K562 (cell line): ENCODE results near the gene ZBTB33. TPM values are rescaled to one million over a fixed set of nuclear protein-coding genes. Genes with fewer than 3 reads are reported as not detected.

Source experiments
- ATF3 ChIP-seq, 2 experiments: fragments of 450-650 bp in 1 of 2; sonication (generic) in 1 of 2; formaldehyde crosslinking in 1 of 2; IDR thresholded peaks in 1 of 2; conservative IDR thresholded peaks in 1 of 2; 2 replicates each; pipeline versions ENCODE4 v1.6.1 to v1.8.1; 2016 to 2023; ENCODE audit warnings: mild to moderate bottlenecking in 2 of 2, moderate library complexity in 2 of 2, inconsistent platforms in 1 of 2, missing genetic modification reagents in 1 of 2
- CTCFL ChIP-seq: IDR thresholded peaks from 2 replicates; pipeline ENCODE4 v1.6.1; 2011; ENCODE audit warnings: borderline replicate concordance, low read depth, mild to moderate bottlenecking, moderate library complexity, low read length; ENCODE audit not compliant: insufficient read depth, poor library complexity, severe bottlenecking
- DIDO1 ChIP-seq: fragments of 450-650 bp; IDR thresholded peaks from 2 replicates; pipeline ENCODE4 v1.6.1; 2016; ENCODE audit warnings: low read depth, missing biosample characterization, missing genetic modification characterization
- GABPA ChIP-seq: fragments of 200-800 bp; sonication (Bioruptor generic); conservative IDR thresholded peaks from 2 replicates; pipeline ENCODE4 v1.6.1; 2016; ENCODE audit warnings: low read depth, missing genetic modification characterization, missing compliant biosample characterization
- HNRNPL ChIP-seq: fragments of 200-400 bp; formaldehyde crosslinking; IDR thresholded peaks from 2 replicates; pipeline ENCODE4 v1.6.1; 2017; ENCODE audit warnings: low read depth, mild to moderate bottlenecking, low read length
- KLF10 ChIP-seq: fragments of 250-450 bp; sonication (Bioruptor Pico); IDR thresholded peaks from 2 replicates; pipeline ENCODE4 v1.6.1; 2021; ENCODE audit warnings: matching md5 sums
- MTA1 ChIP-seq: fragments of 450-650 bp; IDR thresholded peaks from 2 replicates; pipeline ENCODE4 v1.6.1; 2017; ENCODE audit warnings: borderline replicate concordance
- MXI1 ChIP-seq: IDR thresholded peaks from 2 replicates; pipeline ENCODE4 v1.6.1; 2011; ENCODE audit warnings: low read depth, mild to moderate bottlenecking, improper control_type of control experiment, low read length
- NCOA1 ChIP-seq: fragments of 450-650 bp; IDR thresholded peaks from 2 replicates; pipeline ENCODE4 v1.6.1; 2016; ENCODE audit warnings: low read depth
- PPARD ChIP-seq: fragments of 250-450 bp; sonication (Bioruptor Pico); IDR thresholded peaks from 2 replicates; pipeline ENCODE4 v1.8.0; 2022; ENCODE audit warnings: inconsistent platforms, mild to moderate bottlenecking, moderate library complexity
- SMARCC2 ChIP-seq: fragments of 450-650 bp; IDR thresholded peaks from 2 replicates; pipeline ENCODE4 v1.6.1; 2017; ENCODE audit warnings: antibody characterized with exemption, moderate library complexity, mild to moderate bottlenecking, low read depth
- SMC3 ChIP-seq: conservative IDR thresholded peaks from 2 replicates; pipeline ENCODE4 v1.6.1; 2011; ENCODE audit warnings: low read depth, low read length, improper control_type of control experiment; ENCODE audit not compliant: insufficient read depth
- TAF7 ChIP-seq: fragments of 450-650 bp; IDR thresholded peaks from 2 replicates; pipeline ENCODE4 v1.6.1; 2016; ENCODE audit warnings: missing genetic modification characterization, missing compliant biosample characterization
- THRA ChIP-seq: fragments of 450-650 bp; IDR thresholded peaks from 2 replicates; pipeline ENCODE4 v1.6.1; 2017; ENCODE audit warnings: mild to moderate bottlenecking, moderate library complexity
- U2AF1 ChIP-seq: fragments of 200-400 bp; formaldehyde crosslinking; optimal IDR thresholded peaks from 2 replicates; pipeline ENCODE3; 2017; ENCODE audit warnings: mild to moderate bottlenecking, low read depth, low read length, moderate library complexity
- XRCC3 ChIP-seq: fragments of 450-650 bp; IDR thresholded peaks from 2 replicates; pipeline ENCODE4 v1.6.1; 2017; ENCODE audit warnings: mild to moderate bottlenecking, moderate library complexity
- ZBTB7A ChIP-seq: IDR thresholded peaks from 2 replicates; pipeline ENCODE4 v1.6.1; 2011; ENCODE audit warnings: low read depth, mild to moderate bottlenecking, low read length, moderate library complexity, borderline replicate concordance; ENCODE audit not compliant: control insufficient read depth
- ZNF507 ChIP-seq: conservative IDR thresholded peaks from 2 replicates; pipeline ENCODE4 v1.6.1; 2017; ENCODE audit warnings: missing genetic modification characterization, missing compliant biosample characterization
- ZNF668 ChIP-seq: fragments of 250-450 bp; sonication (Bioruptor Pico); IDR thresholded peaks from 2 replicates; pipeline ENCODE4 v1.8.0; 2022; ENCODE audit warnings: mild to moderate bottlenecking, inconsistent platforms
- polyA plus RNA-seq, 8 experiments: library from polyadenylated mRNA; depleted of rRNA in 4 of 8; stranded (reverse) in 5 of 8; unstranded in 3 of 8; fragments of >200 nt; fragmentation: Nextera tagmentation in 2 of 8; fragmentation: Illumina TruSeq in 1 of 8; extraction: Ambion mirVana in 2 of 8; extraction: Trizol in 1 of 8; gene quantifications; 2 replicates each; pipeline versions ENCODE4 v1.2.1 to v1.2.3, GENCODE V29; 2011 to 2014; ENCODE audit warnings: inconsistent platforms in 1 of 8, missing spikeins in 1 of 8
- total RNA-seq, 7 experiments: library from RNA; depleted of rRNA in 6 of 7; stranded (reverse); fragments of >200 nt in 6 of 7; fragmentation: Illumina TruSeq in 2 of 7; extraction: Trizol in 2 of 7; gene quantifications; 2 replicates each; pipeline versions ENCODE4 v1.2.1 to v1.2.3, GENCODE V29; 2011 to 2021; ENCODE audit warnings: low replicate concordance in 1 of 7
- TF ChIP-seq, protein P1 (sequence below): sonication (generic); formaldehyde crosslinking; IDR thresholded peaks from 2 replicates; pipeline ENCODE4 v1.8.0; 2022; ENCODE audit warnings: missing genetic modification reagents, mild to moderate bottlenecking, borderline replicate concordance

The ZBTB33 gene
- total and polyA plus RNA-seq, 9 of the 15 experiments (the other 6 are each of a cell fraction or from before 2014, with no cell fraction given), result 5.6 to 29.8 (median 15.6) TPM

DNA sequence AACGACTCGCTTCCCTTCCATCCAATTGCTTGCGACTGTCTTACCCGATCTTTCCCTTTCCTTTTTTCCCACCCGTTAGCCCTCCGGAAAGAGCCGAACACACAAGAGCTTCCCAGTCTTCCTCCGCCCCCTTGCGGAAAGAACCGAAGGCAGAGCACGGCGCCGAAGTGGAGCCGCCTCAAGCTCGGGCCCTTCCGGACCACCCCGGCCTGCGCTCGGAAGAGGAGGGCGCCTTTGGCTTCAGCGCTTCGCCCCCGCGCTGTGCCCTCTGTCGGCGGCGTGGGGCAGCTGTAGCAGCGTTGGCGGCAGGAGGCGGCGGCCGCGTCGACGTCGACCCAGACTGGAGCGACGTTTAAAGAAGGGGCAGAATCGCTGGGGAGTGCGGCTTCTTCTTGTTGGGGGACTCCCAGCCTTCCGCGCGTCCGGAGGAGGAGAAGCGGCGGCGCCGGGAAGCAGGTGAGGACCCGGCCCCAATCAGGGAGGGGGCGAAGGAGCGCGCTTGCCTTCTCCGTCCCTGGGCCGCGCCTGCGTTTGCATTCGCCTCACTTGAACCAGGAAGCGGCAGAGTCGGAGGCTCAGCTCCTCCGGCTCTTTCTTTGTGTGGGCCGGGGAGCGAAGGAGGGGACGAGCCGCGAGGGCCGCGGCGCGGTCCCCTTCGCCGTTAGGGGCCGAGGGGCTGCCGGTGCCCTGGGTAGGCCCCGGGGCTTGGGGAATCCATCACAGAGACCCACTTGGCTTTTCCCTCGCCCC is at the start of gene ZBTB33 (continued):
- no peak for TF ChIP-seq NCOA1
- no peak for TF ChIP-seq DIDO1 (tag)
- TF ChIP-seq CTCFL, result peak; percentile 98
- TF ChIP-seq ZBTB7A, result 0 out of 2 replicates have a peak, but pooled peaks have one; percentile 3
- TF ChIP-seq ATF3 (IDR thresholded peaks at IDR 0.05), result no peak
- TF ChIP-seq ATF3 (CRISPR knock-in tag; conservative IDR thresholded peaks at IDR 0.05), result 0 out of 2 replicates have a peak, but pooled peaks have one; percentile 24
- no peak for TF ChIP-seq ZNF507 (tag)
- TF ChIP-seq U2AF1, result peak; percentile 61
- TF ChIP-seq THRA, result peak; percentile 82
- no peak for TF ChIP-seq SMARCC2
- TF ChIP-seq, protein P1, sequence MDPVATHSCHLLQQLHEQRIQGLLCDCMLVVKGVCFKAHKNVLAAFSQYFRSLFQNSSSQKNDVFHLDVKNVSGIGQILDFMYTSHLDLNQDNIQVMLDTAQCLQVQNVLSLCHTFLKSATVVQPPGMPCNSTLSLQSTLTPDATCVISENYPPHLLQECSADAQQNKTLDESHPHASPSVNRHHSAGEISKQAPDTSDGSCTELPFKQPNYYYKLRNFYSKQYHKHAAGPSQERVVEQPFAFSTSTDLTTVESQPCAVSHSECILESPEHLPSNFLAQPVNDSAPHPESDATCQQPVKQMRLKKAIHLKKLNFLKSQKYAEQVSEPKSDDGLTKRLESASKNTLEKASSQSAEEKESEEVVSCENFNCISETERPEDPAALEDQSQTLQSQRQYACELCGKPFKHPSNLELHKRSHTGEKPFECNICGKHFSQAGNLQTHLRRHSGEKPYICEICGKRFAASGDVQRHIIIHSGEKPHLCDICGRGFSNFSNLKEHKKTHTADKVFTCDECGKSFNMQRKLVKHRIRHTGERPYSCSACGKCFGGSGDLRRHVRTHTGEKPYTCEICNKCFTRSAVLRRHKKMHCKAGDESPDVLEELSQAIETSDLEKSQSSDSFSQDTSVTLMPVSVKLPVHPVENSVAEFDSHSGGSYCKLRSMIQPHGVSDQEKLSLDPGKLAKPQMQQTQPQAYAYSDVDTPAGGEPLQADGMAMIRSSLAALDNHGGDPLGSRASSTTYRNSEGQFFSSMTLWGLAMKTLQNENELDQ (CRISPR knock-in tag), result peak; percentile 75; the same call in 1 of the 2 replicates
- no peak for TF ChIP-seq PPARD (CRISPR knock-in tag)
- peak; percentile 48 for TF ChIP-seq GABPA (tag)
- no peak; the same call in 1 of the 2 replicates for TF ChIP-seq SMC3
- TF ChIP-seq MXI1, result no peak
- TF ChIP-seq HNRNPL, result 0 out of 2 replicates have a peak, but pooled peaks have one; percentile 57
- TF ChIP-seq TAF7, result no peak
- no peak for TF ChIP-seq KLF10 (CRISPR knock-in tag)
- TF ChIP-seq XRCC3, result no peak
- TF ChIP-seq ZNF668 (CRISPR knock-in tag), result no peak
- TF ChIP-seq MTA1, result no peak
